ENCODE data around the gene SRSF9. TPM values are rescaled to one million over a fixed set of nuclear protein-coding genes. Genes with fewer than 3 reads are reported as not detected.

Gene SRSF9
- total and polyA plus RNA-seq, 2 of the 4 experiments (the other 2 are of a cell fraction): 102 to 143 TPM

DNA sequence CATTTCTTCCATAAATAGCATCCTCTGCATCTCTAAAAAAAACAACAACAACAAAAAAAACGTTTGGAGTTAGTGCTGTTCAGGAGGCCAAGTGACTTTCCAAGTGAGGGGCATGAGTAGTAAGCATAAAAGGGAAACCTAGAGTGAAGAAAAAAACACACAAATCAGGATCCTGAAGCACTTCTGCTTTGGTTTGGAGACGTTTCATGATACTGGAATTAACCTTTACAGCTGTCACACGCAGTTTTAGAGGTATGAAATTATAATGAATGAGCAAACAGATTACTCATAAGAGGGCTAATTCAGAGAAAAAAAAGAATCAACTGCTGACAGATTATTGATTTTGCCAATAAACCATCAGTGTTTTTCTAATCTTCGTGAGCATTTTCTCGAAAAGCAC lies 3.8 kb downstream of the SRSF9 start:
- ATAC-seq (ENCODE audit: low read depth) (no peak), DNase-seq (no peak)
- no peak overlapping the region for H3K9ac ChIP-seq (ENCODE audit: low read depth, low read length)
- H3K4me2 ChIP-seq (ENCODE audit: low read depth, low read length): no peak overlapping the region
- H2BK20ac ChIP-seq (ENCODE audit: low read depth, low read length): no peak overlapping the region
- H3K14ac ChIP-seq (replicated peaks; ENCODE audit: low read depth, low read length): no peak overlapping the region
- WGBS, 2 experiments (ENCODE audit: extremely low coverage in 2 of 2, insufficient read length in 1 of 2): no CpG with 5 or more reads among the region's 5 CpGs
- H3K18ac ChIP-seq (ENCODE audit: low read depth, low read length): no peak overlapping the region
- dilution Hi-C loops (cut with HindIII; ENCODE audit: low sequenced_read_pairs, unreplicated experiment) (no loop called here), in situ Hi-C loops (cut with MboI; ENCODE audit: low sequenced_read_pairs) (no loop called here), intact Hi-C loops (cut with micrococcal nuclease) (no loop called here)
- no peak overlapping the region for H2AK5ac ChIP-seq (ENCODE audit: low read depth, low read length)
- H3K4ac ChIP-seq (ENCODE audit: low read depth, low read length): no peak overlapping the region
- no peaks in the 10 kb centered on the region for H3K9me3 ChIP-seq (ENCODE audit: control insufficient read depth, insufficient read depth, low read length)
- H3K9me1 ChIP-seq (ENCODE audit: insufficient read depth, low read length): no peaks in the 10 kb centered on the region
- H3K4me1 ChIP-seq (ENCODE audit: control insufficient read depth, insufficient read depth, low read length): peaks cover 4% of the 10 kb centered on the region; the same call in 1 of the 2 replicates
- no peak overlapping the region for H2AFZ ChIP-seq (replicated peaks; ENCODE audit: low read length, poor library complexity)
- H3K27me3 ChIP-seq (ENCODE audit: control insufficient read depth, insufficient read depth, low read length): no peaks in the 10 kb centered on the region
- H3K36me3 ChIP-seq (ENCODE audit: control insufficient read depth, insufficient read depth, low read length): peaks cover 43% of the 10 kb centered on the region
- H4K5ac ChIP-seq (ENCODE audit: low read depth, low read length): no peak overlapping the region
- no peak overlapping the region for H2AK9ac ChIP-seq (replicated peaks; ENCODE audit: low read depth, low read length, poor library complexity)
- POLR2A ChIA-PET (ENCODE audit: unreplicated experiment): no interaction called here
- H3K56ac ChIP-seq (ENCODE audit: extremely low read depth, insufficient read depth, low read length): no peak overlapping the region
- H2BK5ac ChIP-seq (ENCODE audit: low read depth, low read length, poor library complexity, severe bottlenecking): no peak overlapping the region
- H2BK120ac ChIP-seq (ENCODE audit: low read depth, low read length): no peak overlapping the region
- TF ChIP-seq MXI1 (IDR thresholded peaks at IDR 0.05; ENCODE audit: borderline replicate concordance, low read depth, low read length) (no peak), FOS (IDR thresholded peaks at IDR 0.05; ENCODE audit: low read depth, low read length) (no peak), CEBPB (IDR thresholded peaks at IDR 0.05; ENCODE audit: low read depth, low read length) (no peak), RFX5 (IDR thresholded peaks at IDR 0.05; ENCODE audit: low read depth, low read length) (no peak), NFE2L2 (IDR thresholded peaks at IDR 0.05; ENCODE audit: low read depth, low read length) (no peak), RCOR1 (IDR thresholded peaks at IDR 0.05; ENCODE audit: insufficient replicate concordance, low read length) (no peak), POLR2A (IDR thresholded peaks at IDR 0.05; ENCODE audit: low read depth, low read length) (no peak), CHD1 (IDR thresholded peaks at IDR 0.05; ENCODE audit: low read depth, low read length) (no peak), SMC3 (IDR thresholded peaks at IDR 0.05; ENCODE audit: low read depth, low read length) (no peak)
- TF ChIP-seq, protein P1, sequence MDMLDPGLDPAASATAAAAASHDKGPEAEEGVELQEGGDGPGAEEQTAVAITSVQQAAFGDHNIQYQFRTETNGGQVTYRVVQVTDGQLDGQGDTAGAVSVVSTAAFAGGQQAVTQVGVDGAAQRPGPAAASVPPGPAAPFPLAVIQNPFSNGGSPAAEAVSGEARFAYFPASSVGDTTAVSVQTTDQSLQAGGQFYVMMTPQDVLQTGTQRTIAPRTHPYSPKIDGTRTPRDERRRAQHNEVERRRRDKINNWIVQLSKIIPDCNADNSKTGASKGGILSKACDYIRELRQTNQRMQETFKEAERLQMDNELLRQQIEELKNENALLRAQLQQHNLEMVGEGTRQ (IDR thresholded peaks at IDR 0.05; ENCODE audit: low read depth, low read length): no peak
- H4K20me1 ChIP-seq (ENCODE audit: insufficient read depth, low read length): peaks cover 52% of the 10 kb centered on the region
- H3K23ac ChIP-seq (ENCODE audit: low read depth, low read length): no peak overlapping the region
- no peak overlapping the region for H4K8ac ChIP-seq (ENCODE audit: low read depth in 2 of 2, low read length in 2 of 2)
- H3K4me3 ChIP-seq (ENCODE audit: insufficient read depth, low read depth, low read length): no peak overlapping the region
- H4K91ac ChIP-seq (ENCODE audit: insufficient read depth, low read depth, low read length): no peak overlapping the region
- no TSS peak for BruUV-seq (replicated peaks)
- no peak overlapping the region for H3K27ac ChIP-seq (ENCODE audit: insufficient read depth, low read length)
- H2BK15ac ChIP-seq (ENCODE audit: low read depth, low read length): no peak overlapping the region
- CTCF ChIA-PET: interaction anchor here (0.6 to 0.7 kb wide), 2 partner anchors 18 to 149 kb away, joined by 3 to 4 read pairs; no protein-coding TSS in a partner anchor
- H3K79me1 ChIP-seq (ENCODE audit: low read depth in 1 of 2, low read length in 2 of 2): peaks cover 37 to 68% of the 10 kb centered on the region in 2 experiments
